Eye (tissue), 1 donor: ENCODE results near the gene PTPRG.

Source experiments
- DNase-seq: peaks from one replicate; pipeline ENCODE4 v3.0.0-alpha.2; 2015

PTPRG gene

GRCh38 chr3:61945657-61946056 lies 384.3 kb downstream of the PTPRG start:
- DNase-seq: no peak

- DNase-seq: no peak
Observed at GRCh38 chr3:61946570-61947324, 385.4 kb downstream of the PTPRG start.

GRCh38 chr3:61947456-61947855 lies 386.1 kb downstream of the PTPRG start:
- DNase-seq: no peak

GRCh38 chr3:61948699-61949305 lies 387.4 kb downstream of the PTPRG start:
- peak; percentile 40 for DNase-seq

GRCh38 chr3:61954097-61954540 lies 392.7 kb downstream of the PTPRG start:
- no peak for DNase-seq

GRCh38 chr3:61955483-61955882 lies 394.1 kb downstream of the PTPRG start:
- no peak for DNase-seq

GRCh38 chr3:61956236-61956635 lies 394.9 kb downstream of the PTPRG start:
- no peak for DNase-seq

GRCh38 chr3:61957259-61957658 lies 395.9 kb downstream of the PTPRG start:
- DNase-seq: no peak

GRCh38 chr3:61960976-61961375 lies 399.6 kb downstream of the PTPRG start:
- no peak for DNase-seq

GRCh38 chr3:61961900-61962299 lies 400.5 kb downstream of the PTPRG start:
- DNase-seq: no peak

GRCh38 chr3:61964566-61964965 lies 403.2 kb downstream of the PTPRG start:
- DNase-seq: no peak

GRCh38 chr3:61965770-61966131 lies 404.4 kb downstream of the PTPRG start:
- no peak for DNase-seq

- DNase-seq: no peak
Observed at GRCh38 chr3:61966200-61966599, 404.8 kb downstream of the PTPRG start.

GRCh38 chr3:61967019-61967418 lies 405.6 kb downstream of the PTPRG start:
- no peak for DNase-seq

- no peak for DNase-seq
Observed at GRCh38 chr3:61967937-61968336, 406.6 kb downstream of the PTPRG start.

- DNase-seq: no peak
Observed at GRCh38 chr3:61974662-61975061, 413.3 kb downstream of the PTPRG start.

- no peak for DNase-seq
Observed at GRCh38 chr3:61975199-61975598, 413.8 kb downstream of the PTPRG start.

GRCh38 chr3:61975936-61976335 lies 414.6 kb downstream of the PTPRG start:
- no peak for DNase-seq

GRCh38 chr3:61978460-61979419 lies 417.4 kb downstream of the PTPRG start:
- DNase-seq: no peak

GRCh38 chr3:61979638-61980037 lies 418.3 kb downstream of the PTPRG start:
- no peak for DNase-seq

- DNase-seq: no peak
Observed at GRCh38 chr3:61980041-61980440, 418.7 kb downstream of the PTPRG start.

- no peak for DNase-seq
Observed at GRCh38 chr3:61981060-61981459, 419.7 kb downstream of the PTPRG start.

- no peak for DNase-seq
Observed at GRCh38 chr3:61983479-61983878, 422.1 kb downstream of the PTPRG start.

GRCh38 chr3:61985020-61985419 lies 423.6 kb downstream of the PTPRG start:
- DNase-seq: no peak
